Epithelial cell of esophagus (primary cell): Measurements from ENCODE around the gene OSBPL5.
A peak's percentile ranks its signal among the peaks of the same experiment; 100 is the strongest.

Experiments used
- DNase-seq: peaks from one replicate; pipeline ENCODE4 v3.0.0; 2010; ENCODE audit warnings: low read depth
- H3K4me3 ChIP-seq: 2 replicates; pipeline ENCODE4 v1.5.1; 2011; ENCODE audit warnings: mild to moderate bottlenecking, low read length, control low read depth
- TF ChIP-seq, protein P1 (sequence below): IDR thresholded peaks from 2 replicates; pipeline ENCODE4 v1.5.1; 2011; ENCODE audit warnings: low read depth, mild to moderate bottlenecking, low read length, control low read depth, inconsistent platforms; ENCODE audit not compliant: insufficient read depth; ENCODE audit errors: missing control alignments

Gene OSBPL5

DNA sequence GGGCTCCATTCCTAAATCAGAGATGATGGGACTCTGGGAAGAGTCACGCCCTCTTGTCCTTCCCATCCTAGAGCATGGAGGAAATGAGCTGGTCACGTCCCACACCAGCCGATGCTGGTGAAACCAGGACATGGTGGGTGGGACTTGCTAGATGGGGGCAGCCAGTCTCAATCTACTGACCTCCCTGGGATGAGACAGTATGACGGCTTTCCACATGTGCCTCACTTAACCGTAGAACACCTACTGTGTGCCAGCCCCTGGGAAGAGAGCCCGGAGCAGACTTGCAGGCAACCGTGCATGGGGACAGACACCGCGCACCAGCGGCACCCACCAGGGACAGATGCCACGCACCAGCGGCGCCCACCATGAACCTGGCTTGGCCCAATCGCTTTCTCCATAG is 3.8 kb downstream of the OSBPL5 start:
- TF ChIP-seq, protein P1, sequence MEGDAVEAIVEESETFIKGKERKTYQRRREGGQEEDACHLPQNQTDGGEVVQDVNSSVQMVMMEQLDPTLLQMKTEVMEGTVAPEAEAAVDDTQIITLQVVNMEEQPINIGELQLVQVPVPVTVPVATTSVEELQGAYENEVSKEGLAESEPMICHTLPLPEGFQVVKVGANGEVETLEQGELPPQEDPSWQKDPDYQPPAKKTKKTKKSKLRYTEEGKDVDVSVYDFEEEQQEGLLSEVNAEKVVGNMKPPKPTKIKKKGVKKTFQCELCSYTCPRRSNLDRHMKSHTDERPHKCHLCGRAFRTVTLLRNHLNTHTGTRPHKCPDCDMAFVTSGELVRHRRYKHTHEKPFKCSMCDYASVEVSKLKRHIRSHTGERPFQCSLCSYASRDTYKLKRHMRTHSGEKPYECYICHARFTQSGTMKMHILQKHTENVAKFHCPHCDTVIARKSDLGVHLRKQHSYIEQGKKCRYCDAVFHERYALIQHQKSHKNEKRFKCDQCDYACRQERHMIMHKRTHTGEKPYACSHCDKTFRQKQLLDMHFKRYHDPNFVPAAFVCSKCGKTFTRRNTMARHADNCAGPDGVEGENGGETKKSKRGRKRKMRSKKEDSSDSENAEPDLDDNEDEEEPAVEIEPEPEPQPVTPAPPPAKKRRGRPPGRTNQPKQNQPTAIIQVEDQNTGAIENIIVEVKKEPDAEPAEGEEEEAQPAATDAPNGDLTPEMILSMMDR: no peak
- no peak overlapping the region for H3K4me3 ChIP-seq
- DNase-seq: no peak

DNA sequence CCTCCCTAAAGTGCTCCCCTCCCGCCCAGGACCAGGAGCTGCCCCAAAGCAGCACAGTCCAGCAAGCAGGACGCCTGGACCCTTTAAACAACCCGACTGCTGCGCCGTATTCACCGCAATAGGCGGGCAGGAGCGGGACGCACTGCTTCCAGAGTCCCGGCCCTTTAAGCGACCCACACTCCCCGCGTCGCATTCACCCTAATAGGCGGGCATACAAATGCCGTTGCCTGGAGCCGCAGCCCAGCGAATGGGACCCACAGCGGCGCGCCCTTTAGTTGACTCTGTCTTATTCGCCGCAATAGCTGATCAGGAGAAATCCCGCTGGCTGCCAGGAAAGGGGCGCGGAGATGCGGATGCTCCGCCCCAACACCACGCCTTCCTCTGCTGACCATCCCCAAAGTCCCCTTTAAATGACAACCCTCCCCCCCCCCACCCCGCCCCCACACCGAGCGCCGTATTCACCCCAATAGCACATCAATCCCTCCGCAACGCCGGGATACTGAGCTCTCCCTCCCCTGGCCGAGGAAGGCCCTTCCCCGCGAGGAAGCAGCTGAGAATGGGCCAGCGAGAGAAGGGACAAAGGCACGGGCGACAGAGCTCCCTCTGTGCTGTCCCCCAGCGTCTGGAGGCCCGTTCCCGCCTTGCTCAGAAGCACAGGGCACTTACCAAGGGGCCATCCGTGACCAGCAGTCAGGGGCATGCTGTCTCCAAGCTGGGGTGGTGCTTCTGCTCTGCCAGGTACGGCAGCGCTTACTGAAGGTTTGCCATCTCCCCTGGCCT is 4.7 kb downstream of the OSBPL5 start:
- H3K4me3 ChIP-seq: peak overlapping the region; percentile 47
- TF ChIP-seq, protein P1: no peak
- peak; percentile 85 for DNase-seq

DNA sequence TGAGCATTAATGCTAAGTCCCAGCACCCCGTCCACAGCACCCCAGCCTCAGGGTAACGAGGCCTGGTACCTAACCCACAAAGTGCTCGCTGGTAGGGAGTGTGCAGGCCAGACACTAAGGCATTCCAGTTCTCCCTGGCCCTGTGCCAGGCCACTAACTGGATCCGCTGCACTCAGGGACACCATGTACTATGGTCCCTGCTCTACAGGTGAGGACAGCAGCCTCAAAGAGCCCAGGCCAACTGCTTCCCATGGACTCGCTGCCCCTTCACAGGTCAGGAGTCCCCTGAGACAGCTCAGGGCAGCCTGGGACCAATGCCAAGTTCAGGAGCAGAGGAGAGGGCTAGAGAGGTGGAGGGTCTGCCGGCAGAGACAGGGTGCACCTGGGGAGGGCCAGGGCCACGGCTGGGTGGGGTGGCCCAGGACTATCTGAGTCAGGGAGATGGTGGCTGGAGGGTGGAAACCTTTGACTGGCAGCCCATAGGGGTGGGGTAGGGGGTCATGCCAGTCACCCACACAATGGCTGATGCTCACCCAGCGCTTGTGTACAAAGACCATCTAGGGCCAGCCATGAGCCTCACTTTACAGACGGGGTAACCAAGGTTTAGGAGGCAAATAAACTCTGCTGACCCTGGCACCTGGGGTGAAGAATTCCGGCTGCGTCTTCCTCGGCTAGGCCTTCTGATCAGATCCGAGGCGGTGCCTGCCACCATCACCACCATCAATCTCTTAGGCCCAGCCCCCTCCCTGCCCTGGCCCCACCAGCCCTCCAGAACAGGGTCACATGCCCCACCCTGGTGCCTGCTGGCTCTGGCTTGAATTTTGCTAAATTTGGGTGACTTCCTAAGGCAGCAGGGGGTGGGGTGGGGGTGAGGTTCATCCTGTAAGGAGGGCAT is 5.6 kb downstream of the OSBPL5 start:
- H3K4me3 ChIP-seq: peak overlapping the region; percentile 47
- no peak for DNase-seq
- TF ChIP-seq, protein P1: no peak

DNA sequence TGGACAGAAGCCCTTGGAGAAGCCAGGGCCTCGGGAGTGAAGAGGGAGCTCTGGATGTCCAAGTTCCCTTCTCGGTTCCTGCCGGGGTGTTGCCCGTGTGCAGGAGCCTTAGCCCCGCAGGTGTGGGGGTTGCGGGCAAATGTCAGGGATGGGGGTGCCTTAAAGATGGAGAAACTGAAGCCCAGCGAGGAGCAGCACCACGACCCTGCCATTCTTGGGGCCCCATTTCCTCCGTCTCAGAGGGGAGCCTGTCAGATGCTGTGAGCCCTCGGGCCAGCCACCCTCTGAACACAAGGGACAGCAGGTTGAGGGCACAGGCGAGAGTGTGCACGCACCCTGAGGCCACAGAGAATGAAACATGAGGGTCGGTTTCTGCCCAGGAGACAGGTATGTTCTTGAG is 6.3 kb downstream of the OSBPL5 start:
- no peak overlapping the region for H3K4me3 ChIP-seq
- TF ChIP-seq, protein P1: no peak
- DNase-seq: no peak

DNA sequence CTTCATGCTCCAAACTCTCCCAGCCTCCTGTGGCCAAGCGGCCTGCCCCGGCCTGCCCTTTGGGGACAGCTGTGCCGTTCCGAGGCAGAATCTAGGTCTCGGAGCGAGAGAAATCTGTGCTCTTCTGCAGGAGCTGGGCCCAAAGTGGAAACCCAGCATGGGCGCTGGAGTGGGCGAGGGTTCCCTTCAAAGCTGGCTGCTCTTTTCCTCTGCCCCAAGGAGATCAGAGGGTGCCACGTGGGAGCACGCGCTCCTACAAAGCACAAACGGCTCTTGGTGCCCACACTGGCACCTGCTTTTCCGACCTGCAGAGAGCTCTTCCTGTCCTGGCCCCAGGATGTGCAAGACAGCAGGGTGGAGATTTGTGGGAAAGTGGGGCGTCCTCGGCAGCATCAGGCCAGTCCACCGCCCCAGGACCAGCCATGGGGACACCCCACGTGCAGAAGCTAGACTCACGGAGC is 6.9 kb downstream of the OSBPL5 start:
- TF ChIP-seq, protein P1: no peak
- no peak overlapping the region for H3K4me3 ChIP-seq
- no peak for DNase-seq

DNA sequence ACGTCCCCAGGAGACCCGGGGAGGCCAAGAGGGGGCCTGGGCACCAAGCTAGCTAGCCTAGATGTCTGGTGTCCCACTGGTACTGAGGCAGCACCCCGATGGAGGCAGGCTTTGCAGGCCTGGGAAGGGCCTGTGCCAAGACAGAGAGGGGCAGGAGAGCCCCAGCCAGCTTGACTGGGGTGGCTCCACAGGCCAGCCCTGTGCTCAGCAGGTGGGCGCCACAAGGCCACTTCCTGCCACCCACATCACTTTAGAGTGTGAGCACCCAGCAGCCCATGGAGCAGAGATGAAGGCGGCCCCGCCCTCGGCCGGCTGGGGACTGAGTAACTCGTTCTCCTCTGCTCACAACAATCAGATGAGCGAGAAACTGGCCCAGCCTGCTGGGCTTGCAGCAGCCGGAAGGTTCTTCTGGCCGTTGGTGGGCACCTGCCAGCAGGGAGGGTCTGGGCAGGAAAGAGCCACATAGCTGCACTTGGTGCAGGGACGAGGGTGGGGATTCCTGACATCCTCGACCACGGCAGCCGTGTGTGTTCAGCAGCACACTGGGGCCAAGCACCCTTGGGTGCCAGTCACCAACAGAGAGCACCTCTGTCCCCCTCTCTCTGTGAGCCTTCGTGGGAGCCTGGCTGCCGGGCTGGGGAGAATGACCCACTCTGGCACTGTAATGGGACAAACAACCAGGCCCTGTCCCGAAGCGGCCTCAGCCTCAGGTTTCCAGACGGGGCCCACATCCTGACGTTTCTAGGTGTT is 7.6 kb downstream of the OSBPL5 start:
- peak; percentile 64 for DNase-seq
- TF ChIP-seq, protein P1: no peak

More for the DNA sequence above, 7.6 kb downstream of the OSBPL5 start:
- no peak overlapping the region for H3K4me3 ChIP-seq
